HK-2 (cell line): ENCODE results near the gene ESF1.
"Not testable (repeated sequence)": the region's sequence is repeated elsewhere in the genome, so short reads cannot be mapped to it uniquely, and the experiment has no call there.

Experiments used
- DNase-seq: peaks from one replicate; pipeline ENCODE4 v3.0.0-alpha.2; 2018; ENCODE audit not compliant: unreplicated experiment

Gene ESF1

GRCh38 chr20:13790708-13791107 is 6.0 kb upstream of the ESF1 start:
- no peak for DNase-seq

GRCh38 chr20:13788167-13788834 is 3.6 kb upstream of the ESF1 start:
- peak; percentile 32 for DNase-seq

GRCh38 chr20:13786143-13786828 is 1.6 kb upstream of the ESF1 start:
- DNase-seq = no peak

DNA sequence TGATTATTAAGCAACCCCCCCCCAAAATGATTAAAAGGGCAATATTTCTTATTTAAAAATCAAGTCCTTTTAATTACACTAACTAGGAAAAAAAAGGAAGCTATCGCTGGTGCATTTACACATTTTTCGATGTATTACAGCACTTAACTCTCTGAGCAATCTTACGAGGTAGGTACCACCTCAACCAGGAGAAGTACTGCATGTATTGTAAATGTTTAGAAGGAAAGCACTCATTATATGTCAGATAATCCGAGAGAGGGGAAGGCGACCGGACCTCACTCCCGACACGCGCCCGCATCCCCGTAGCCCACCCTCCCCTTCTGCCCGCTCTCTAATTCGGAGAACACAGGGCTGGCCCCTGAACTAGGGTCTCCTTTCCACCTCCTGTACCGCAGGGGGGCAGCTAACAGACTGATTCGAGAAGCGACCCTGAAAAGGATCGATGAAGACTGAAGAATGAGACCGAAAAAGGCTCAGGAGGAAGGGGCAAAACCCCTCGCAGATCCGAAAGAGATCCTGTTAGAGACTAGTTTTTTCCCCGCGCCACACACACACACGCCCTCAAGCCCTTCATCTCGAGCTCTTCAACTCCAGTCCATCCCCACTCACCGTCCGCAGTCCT is 337 bp downstream of the ESF1 start:
- DNase-seq = no peak

- no peak for DNase-seq
Measured at GRCh38 chr20:13783528-13783927, 1.2 kb downstream of the ESF1 start.

DNA sequence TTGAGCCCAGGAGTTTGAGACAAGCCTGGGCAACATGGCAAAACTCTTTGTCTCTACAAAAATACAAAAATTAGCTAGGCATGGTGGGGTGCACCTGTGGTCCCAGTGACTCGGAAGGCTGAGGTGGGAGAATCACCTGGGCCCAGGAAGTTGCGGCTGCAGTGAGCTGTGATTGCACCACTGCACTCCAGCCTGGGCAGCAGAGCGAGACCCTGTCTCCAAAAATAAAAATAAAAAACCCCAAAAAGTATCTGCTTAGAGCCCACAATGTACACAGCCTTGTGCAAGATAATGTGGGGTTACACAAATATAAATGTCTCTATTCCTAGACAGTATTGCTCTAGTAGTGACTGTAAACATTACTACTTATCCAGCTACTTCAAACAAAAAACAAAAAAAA is 5.9 kb downstream of the ESF1 start:
- DNase-seq = no peak

- no peak for DNase-seq
Measured at GRCh38 chr20:13777171-13777601, 7.5 kb downstream of the ESF1 start.

DNA sequence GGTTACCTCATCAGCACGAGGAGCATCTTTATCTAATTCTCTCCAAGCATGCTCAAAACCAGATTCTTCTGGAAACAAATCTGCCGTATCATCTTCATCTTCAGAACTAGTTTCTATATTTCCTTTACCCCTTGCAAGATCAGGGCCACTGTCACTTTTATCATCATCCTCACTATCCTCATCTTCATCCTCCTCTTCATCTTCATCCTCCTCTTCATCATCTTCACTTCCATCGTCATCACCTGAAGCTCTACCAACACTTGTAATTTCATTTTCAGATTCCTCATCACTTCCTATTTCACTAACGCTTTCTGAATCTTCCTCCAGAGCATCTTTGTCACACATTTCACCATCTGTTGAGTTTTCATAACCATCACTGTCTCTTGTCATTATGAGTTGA is 8.9 kb downstream of the ESF1 start:
- DNase-seq = no peak

DNA sequence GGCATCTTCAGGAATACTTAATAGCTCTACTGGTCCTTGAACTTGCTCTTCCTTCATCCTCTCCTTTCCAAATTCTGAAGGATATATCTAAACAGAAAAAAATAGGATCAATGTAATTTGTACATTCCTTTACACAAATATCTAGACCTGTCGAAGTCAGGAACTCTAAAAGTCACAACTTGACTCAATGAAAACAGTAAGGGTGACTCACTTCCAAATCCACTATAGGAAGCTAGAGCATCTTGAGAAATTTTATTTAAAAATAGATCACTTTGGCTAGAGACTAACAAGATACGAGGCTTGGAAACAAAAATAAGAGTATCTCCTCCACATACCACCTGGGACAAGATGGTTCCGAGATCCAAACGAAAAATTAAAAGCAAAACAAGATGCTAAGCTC is 12.2 kb downstream of the ESF1 start:
- DNase-seq = no peak

GRCh38 chr20:13771853-13772453 is 12.8 kb downstream of the ESF1 start:
- DNase-seq = no peak

DNA sequence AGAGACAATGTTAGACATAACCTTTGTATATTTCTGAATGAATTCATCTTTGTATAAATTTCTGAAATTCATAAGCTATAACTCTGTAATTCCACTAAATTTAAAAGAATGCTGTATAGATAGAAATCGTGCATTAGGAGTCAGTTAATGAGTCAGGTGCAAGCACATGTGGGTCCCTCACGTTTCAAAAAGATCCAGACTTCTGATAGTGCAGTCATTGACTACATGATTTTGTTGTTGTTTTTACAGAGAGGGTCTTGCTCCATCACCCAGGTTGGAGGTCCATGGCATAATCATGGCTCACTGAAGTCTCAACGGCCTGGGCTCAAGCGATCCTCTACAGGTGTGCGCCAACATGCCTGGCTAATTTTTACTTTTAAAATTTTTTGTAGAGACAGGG is 14.6 kb downstream of the ESF1 start:
- DNase-seq = no peak

DNA sequence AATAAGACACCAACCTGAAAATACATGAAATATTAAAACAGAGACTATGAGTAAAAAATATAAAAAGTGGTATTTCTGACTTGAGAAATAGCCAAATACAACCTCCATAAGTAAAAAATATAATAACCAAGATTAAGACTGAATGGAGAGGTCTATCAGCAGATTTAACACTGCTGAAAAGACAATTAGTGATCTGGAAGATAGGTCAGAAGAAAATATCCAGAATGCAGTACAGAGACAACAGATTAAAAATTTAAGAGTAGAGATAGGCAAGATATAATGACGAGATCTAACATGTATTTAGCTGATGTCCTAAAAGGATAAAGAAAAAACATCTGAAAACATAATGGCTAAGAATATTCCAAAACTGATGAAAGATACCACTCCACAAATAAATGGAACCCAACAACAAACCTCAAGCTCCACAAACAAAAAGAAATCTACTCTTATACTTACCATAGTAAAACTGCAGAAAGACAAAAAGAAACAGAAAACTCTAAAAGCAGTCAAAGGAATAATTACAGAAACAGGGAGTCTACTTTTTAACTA is 18.8 kb downstream of the ESF1 start:
- no peak for DNase-seq

DNA sequence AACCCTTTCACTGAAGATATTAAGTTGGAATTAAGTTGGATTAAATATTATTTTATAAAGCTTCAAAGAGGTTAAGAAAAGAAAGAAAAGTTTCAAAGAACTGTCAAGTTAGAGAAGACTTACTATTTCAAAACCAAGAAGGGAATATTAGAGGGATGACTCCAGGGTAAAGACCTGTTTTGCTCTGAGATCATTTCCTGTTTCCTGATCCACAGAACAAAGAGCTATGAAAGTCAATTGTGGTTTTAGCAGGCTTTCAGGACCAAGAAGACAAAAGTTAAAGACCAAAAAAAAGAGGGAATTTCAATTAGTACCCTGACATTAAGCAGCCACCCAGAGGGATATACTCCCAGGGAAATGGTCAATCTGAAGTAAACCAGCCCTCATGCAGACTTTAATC is 19.4 kb downstream of the ESF1 start:
- no peak for DNase-seq

- DNase-seq = not testable (repeated sequence)
Measured at GRCh38 chr20:13760451-13760946, 24.2 kb downstream of the ESF1 start.

DNA sequence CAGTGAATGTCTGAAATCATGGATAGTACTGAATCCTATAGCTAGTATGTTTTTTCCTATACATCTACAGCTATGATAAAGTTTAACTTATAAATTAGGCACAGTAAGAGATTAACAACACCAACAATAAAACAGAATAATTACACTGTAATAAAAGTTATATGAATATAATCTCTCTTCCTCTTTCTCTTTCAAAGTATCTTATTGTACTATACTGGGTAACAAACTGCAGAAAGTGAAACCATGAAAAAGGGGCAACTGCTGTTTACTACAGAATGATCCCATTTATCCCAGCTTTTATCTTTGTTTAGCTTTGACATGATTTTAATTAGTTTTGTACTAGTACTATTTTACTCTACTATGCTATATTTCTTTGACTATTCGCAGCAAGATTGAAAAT is 25.8 kb downstream of the ESF1 start:
- DNase-seq = no peak

- DNase-seq = no peak
Measured at GRCh38 chr20:13756551-13756950, 28.2 kb downstream of the ESF1 start.

DNA sequence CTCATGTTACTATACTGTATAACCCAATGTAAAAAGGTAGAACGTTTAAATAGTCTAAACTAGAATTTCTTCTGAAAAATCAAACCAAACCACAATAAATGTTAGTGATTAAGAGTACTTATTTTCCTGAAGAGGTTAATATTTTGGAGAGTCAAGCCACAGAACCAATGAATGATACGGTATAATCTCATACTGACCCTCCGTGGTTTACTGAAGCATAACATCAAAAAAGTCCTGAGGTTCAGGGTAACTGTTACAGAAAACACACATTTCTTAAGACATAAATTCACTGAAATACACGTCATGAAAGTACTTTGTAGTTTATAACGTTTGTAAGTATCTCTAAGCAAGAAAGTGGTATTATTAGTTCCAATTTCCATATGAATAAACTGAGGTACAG is 28.9 kb downstream of the ESF1 start:
- no peak for DNase-seq

GRCh38 chr20:13753436-13754036 is 31.2 kb downstream of the ESF1 start:
- DNase-seq = no peak

DNA sequence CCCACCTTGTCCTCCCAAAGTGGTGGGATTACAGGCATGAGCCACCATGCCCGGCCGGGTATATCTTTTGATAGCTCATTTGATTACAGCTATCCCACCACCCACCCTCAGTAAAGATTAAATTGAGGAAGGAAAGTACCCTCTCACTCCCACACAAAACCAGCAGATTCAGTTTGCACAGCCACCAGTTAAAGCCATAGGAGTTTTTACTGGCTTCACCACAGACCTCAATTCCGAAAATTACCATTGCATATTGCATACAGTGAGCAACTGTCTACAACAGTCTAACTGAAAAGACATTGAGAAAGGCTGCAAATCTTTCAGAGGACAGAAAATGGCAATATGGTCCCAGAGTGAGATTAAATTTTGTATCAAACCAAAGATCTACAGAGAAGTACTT is 34.9 kb downstream of the ESF1 start:
- no peak for DNase-seq

GRCh38 chr20:13745784-13746183 is 38.9 kb downstream of the ESF1 start:
- DNase-seq = no peak

DNA sequence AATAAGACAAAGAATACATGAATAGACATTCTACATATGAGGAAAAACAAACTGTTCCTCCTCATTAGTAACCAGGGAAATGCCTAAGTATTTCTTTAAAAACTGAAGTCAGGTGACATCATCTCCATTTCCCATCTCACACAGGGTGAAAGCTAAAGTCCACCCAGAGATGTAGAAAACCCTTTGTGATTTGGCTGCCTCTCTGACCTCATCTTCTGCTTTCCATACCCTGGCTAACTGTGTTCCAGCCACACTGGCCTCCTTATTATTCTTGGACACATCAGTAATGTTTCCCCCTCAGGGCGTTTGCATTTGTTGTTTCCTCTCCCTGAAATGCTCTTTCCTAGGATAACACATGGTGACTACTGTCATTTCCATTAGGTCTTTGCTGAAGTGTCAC is 40.4 kb downstream of the ESF1 start:
- no peak for DNase-seq

DNA sequence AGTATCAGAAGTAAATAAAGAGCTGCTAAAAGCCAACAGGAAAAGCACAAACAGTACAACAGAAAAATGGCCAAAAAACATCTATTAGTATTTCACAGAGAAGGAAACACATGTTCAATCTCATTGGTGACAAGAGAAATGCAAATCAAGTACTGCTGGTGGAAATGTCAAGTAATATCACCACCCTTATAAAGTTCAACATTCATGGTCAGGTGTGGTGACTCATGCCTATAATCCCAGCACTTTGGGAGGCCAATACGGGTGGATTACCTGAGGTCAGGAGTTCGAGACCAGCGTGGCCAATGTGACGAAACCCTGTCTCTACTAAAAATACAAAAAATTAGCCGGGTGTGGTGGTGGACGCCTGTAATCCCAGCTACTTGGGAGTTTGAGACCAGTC is 42.8 kb downstream of the ESF1 start:
- no peak for DNase-seq
